T1000 (cell line): ENCODE data around the gene LRRC49.
"Not testable (repeated sequence)": the region's sequence is repeated elsewhere in the genome, so short reads cannot be mapped to it uniquely, and the experiment has no call there.

ENCODE experiments used
- DNase-seq: peaks from one replicate; lab custom pipeline; 2025; ENCODE audit warnings: mixed read lengths; lab: John Stamatoyannopoulos, UW

The LRRC49 gene

GRCh38 chr15:70892002-70892911 lies at the start of gene LRRC49, which contains the start of gene THAP10:
Gene LRRC49, plus strand, starts transcription at chr15:70892826. Its CDS starts 69 bp downstream, at chr15:70892895.
Gene THAP10, minus strand, starts transcription at chr15:70892433. Its CDS starts 161 bp downstream, at chr15:70892272.
- peak; percentile 92 for DNase-seq

- DNase-seq = no peak
Measured at GRCh38 chr15:70845602-70846360, 46.8 kb upstream of the LRRC49 start.

- no peak for DNase-seq
Measured at GRCh38 chr15:70851889-70852288, 40.7 kb upstream of the LRRC49 start.

GRCh38 chr15:70852501-70853317 lies 39.9 kb upstream of the LRRC49 start:
- DNase-seq = peak; percentile 32

- peak; percentile 54 for DNase-seq
Measured at GRCh38 chr15:70853318-70853972, 39.2 kb upstream of the LRRC49 start.

- DNase-seq = no peak
Measured at GRCh38 chr15:70853973-70854665, 38.5 kb upstream of the LRRC49 start, which contains the start of gene LARP6. Gene LARP6, minus strand, starts transcription at chr15:70854157. Its CDS starts 69 bp downstream, at chr15:70854088.

- no peak for DNase-seq
Measured at GRCh38 chr15:70854666-70854976, 38.0 kb upstream of the LRRC49 start.

- DNase-seq = no peak
Measured at GRCh38 chr15:70855764-70856163, 36.9 kb upstream of the LRRC49 start.

GRCh38 chr15:70856177-70856883 lies 36.3 kb upstream of the LRRC49 start:
- no peak for DNase-seq

GRCh38 chr15:70856884-70857561 lies 35.6 kb upstream of the LRRC49 start:
- peak; percentile 86 for DNase-seq

- DNase-seq = no peak
Measured at GRCh38 chr15:70857562-70858285, 34.9 kb upstream of the LRRC49 start.

- DNase-seq = not testable (repeated sequence)
Measured at GRCh38 chr15:70858614-70859321, 33.9 kb upstream of the LRRC49 start.

- DNase-seq = no peak
Measured at GRCh38 chr15:70859322-70859908, 33.2 kb upstream of the LRRC49 start.

GRCh38 chr15:70859998-70860397 lies 32.6 kb upstream of the LRRC49 start:
- no peak for DNase-seq

GRCh38 chr15:70863450-70864218 lies 29.0 kb upstream of the LRRC49 start:
- peak; percentile 47 for DNase-seq

- no peak for DNase-seq
Measured at GRCh38 chr15:70866982-70867641, 25.5 kb upstream of the LRRC49 start.
